Activated gamma-delta T cell (primary cell): Measurements from ENCODE around the gene BUD31.
"Not testable (repeated sequence)": the region's sequence is repeated elsewhere in the genome, so short reads cannot be mapped to it uniquely, and the experiment has no call there.

Experiments used
- DNase-seq: peaks from one replicate; lab custom pipeline; 2025; lab: John Stamatoyannopoulos, UW
- total RNA-seq, 2 donors: gene quantifications; one replicate each; lab custom pipeline; 2026; lab: John Stamatoyannopoulos, UW

Gene BUD31
- 48.7 to 61.9 reads per million in 2 donors for total RNA-seq

DNA sequence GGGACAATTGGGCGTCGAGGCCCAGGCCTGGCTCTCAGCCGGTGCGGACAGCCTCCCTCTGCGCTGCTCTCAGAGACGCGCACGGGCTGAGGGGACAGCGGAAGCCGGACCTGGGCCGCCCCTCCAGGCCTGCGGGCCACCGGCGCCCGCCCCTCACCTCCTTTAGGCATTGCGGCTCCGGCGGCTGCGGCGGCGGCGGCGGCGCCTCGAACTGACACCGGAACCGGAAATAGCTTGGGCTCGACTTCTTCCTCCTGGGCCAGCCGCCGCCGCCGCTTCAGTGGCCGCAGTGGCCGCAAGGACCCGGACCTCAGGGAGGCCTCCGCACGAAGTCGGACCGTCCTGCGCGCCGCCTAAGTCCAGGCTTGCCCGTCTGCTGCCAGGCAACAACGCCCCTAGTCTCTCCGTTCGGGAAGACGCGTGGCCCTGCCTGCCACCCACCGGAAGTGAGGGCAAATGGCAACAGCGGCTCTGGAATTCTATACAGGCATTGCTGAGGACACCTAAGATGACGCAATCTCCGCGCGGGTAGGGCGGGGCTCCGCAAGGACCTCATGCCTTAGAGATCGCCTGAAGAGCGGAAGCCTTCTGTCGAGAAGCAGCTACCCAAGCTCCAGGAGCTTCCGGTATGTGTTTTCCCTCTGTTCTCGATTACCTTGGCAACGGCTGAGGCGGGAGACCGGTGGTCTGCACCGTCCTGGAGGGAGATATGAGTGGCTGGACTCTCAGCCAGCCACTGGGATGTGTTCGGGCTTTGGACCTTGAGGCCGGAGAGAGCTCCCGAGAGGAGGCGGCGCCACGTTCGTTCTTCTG is at the start of gene BUD31, which contains the start of gene PDAP1:
BUD31 (plus strand) TSS at position 591 of the 813 bp plus-strand sequence. CDS start 2,124 bp downstream, outside the sequence.
PDAP1 (minus strand) TSS at position 219 of the 813 bp plus-strand sequence; CDS start at position 170, 49 bp downstream.
- peak; percentile 78 for DNase-seq

DNA sequence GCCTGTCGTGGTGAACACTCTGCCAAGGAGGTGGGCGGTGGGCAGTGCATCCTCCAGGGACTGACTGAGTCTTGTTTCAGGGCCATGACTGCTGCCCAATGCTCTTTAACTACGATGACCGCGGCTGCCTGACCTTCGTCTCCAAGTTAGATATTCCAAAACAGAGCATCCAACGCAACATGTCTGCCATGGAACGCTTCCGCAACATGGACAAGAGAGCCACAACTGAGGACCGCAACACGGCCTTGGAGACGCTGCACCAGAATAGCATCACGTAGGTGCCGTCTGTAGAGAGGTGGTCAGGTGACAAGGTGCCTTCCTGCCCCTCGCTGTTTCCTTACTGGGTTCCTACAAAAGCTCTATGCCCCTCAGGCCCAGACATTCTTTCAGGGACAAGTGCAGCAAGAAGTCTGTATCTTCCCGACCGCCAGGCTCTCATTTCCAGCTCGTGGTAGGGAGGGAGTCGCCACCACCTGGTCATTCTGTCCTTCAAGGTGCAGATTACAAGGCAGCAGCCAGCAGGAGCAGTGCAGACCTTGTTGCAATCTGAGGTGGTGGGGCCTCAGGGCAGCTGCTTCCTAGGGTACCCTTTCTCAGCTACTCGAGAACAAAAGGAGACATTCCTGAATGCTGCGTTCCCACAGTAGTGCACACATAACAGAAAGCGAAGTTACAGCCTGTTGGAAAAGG is 49.2 kb upstream of the BUD31 start:
- DNase-seq = no peak

DNA sequence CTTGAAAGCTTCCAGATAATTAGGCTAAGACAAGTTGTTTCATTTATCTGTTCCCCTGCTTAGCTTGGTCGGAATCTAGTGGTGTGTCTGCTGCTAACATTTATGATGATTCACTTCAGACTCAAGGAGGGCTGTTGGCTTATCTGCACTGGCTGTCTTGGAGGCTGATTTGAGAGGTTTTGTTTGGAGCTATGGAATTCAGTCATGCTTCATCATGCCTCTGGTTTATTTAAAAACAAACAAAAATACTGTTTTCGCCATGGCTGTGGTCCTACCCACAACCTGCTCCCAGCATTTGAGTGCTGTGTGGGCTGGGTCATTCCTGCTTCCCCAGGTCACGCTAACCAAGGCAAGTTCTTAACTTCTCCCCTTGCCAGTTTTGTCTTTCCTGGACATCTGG is 46.0 kb upstream of the BUD31 start:
- no peak for DNase-seq

DNA sequence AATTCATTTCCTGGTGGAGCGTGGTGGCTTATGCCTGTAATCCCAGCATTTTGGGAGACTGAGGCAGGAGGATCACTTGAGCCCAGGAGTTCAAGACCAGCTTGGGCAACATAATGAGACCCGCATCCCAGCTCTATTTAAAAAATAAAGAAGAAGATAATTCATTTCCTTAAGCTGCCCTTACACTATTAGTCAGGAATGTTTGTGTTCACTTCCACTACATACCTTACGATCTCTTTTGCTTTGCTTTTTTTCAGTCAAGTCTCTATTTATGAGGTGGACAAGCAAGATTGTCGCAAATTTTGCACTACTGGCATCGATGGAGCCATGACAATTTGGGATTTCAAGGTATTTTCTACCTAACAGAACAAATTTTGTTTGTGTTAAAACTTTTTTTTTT is 45.5 kb upstream of the BUD31 start:
- DNase-seq = no peak

DNA sequence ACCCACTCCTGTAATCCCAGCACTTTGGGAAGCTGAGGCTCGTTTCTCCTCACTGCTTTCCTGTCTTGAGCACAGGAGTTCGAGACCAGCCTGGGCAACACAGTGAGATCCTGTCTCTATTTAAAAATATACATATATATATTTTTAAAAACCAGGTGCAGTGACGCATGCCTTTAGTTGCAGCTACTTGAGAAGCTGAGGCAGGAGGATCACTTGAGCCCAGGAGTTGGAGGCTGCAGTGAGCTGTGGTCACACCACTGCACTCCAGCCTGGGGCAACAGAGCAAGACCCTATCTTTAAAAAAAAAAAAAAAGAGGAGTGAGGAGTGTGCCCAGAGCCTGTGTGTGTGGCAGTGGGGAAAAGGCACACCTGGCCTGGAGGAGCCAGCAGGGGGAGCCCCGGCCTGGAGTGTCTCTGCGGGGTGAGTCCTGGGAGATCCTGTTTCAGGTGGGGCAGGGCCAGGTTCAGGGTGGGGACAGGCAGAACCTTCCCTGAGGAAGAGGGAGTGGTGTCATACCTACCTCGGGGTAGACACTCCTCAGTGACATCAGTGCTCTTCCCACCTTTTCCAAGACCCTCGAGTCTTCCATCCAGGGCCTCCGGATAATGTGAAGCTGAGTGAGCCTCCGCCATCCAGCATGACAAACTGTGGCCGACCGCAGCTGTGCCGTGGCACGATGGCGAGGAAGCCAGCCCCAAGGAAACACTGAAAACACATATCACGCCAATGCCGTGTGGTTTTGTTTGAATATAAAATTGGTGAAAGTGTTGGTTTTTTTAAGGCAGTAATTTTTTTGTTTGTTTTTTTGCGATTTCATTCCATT is 43.2 kb upstream of the BUD31 start:
- DNase-seq = peak; percentile 34

DNA sequence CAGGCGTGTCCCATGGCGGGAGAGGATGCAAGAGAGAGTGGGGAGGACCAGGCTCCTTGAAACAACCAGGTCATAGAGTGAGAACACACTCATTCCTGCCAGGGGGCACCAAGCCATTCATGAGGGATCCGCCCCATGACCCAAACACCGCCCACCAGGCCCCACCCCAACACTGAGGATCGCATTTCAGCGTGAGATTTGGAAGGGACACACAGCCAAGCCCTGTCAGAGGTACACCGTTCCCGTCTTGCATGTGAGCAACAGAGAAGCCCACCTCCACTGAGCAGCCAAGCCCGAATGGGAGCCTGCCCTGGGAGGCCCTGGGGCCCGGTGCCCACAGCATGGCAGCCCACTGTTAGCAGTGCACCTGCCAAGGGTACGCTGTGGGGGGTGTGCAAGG is 42.1 kb upstream of the BUD31 start:
- DNase-seq = no peak

DNA sequence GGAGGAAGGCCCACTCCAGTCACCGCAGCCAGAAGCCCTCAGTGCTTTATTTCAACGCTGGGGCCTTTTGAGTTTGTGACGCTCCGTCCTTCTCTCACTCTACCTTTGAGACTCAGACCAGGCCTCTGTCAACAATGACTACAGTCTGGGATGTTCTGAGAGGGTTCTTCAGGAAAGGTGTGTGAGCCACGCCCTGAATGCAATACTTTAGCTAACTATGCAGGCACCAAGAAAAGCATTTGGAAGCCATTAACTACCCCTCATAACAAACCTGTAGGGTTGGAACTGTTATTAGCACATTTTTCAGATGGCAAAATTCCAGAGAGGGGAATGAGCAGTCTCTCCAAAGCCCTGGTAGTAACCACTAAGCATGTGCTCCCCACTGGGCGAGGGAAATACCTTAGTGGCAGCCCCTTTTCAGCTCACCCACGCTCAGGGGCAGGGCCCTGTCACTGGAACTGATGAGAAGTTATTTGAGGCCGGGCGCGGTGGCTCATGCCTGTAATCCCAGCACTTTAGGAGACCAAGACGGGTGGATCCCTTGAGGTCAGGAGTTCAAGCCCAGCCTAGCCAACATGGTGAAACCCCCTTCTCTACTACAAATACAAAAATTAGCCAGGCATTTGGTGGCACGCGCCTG is 39.9 kb upstream of the BUD31 start:
- no peak for DNase-seq

DNA sequence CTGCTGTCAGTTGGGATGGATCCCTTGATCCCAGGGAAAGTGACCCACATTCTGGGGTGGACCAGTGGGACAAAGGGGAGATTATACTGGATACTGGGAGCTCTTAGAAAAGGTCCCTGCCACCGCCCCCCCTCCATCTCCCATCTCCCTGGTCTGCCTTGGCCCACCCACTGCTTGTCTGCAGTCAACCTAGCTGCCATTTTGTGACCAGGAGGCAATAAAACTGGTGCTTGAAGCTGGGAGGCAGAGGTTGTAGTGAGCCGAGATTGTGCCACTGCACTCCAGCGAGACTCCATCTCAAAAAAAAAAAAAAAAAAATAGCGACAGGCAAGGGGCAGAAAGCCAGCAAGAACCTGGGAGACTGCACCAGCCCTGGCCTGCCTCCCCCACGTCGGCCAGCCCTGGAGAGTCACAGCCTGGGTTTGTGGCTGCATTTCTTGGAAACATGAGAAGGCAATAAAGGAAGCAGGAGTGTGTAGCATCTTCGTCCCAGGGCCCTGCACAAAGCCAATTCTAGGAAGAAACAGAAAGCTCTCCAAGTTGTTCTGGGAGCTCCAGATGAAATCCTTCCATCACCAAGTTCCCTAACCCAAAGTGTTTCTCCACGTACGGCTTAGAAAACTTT is 38.9 kb upstream of the BUD31 start:
- DNase-seq = no peak

DNA sequence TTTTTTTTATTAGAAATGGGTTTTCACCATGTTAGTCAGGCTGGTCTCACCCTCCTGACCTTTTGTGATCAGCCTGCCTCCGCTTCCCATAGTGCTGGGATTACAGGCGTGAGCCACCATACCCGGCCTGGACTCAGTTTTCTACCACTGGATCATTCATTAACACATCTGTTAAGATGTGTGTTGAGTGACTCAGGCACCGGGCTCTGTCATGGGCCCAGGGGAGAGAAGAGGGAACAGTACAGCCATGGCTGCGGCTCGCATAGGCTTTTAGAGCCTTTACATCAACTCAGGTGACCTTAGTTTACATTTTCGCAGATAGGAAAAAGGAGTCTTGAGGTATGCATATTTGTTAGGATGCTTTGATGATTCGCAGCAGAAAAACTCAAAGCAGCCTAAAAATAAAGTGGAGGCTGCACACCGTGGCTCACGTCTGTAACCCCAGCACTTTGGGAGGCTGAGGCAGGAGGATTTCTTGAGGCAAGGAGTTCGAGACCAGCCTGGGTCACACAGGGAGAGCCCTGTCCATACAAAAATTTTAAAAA is 37.3 kb upstream of the BUD31 start:
- no peak for DNase-seq

DNA sequence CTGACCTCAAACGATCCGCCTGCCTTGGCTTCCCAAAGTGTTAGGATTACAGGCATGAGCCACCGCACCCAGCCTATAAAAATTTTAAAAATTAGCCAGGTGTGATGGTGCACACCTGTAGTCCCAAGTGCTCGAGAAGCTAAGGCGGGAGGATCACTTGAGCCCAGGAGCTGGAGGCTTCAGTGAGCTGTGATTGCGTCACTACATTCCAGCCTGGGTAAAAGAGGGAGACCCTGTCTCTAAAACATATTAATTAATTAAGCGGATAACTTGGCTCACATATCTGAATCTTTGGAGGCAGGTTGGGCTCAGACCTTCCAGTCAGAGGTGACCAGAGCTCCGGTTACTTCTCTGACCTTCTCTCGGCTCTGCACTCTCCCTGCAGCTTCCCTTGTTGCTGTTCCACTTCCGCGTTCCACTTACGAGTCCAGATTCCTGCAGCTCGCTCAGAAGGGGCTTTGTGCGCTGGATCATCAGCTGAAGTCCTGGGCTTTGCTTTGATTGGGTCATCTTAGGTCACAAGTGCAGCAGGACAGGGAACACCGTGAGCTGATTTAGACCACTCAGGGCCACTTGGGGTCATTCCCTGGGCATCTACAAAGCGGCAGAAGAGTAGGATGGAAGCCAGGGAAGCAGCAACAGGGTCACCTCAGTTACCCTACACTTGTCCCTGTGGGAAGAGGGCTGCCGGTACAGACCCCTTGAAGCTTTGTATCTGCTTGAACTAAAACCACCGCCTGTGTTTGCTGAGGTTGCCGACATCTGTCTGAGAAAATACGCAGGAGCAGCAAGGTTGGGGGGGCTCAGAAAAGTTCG is 36.3 kb upstream of the BUD31 start:
- DNase-seq = no peak

DNA sequence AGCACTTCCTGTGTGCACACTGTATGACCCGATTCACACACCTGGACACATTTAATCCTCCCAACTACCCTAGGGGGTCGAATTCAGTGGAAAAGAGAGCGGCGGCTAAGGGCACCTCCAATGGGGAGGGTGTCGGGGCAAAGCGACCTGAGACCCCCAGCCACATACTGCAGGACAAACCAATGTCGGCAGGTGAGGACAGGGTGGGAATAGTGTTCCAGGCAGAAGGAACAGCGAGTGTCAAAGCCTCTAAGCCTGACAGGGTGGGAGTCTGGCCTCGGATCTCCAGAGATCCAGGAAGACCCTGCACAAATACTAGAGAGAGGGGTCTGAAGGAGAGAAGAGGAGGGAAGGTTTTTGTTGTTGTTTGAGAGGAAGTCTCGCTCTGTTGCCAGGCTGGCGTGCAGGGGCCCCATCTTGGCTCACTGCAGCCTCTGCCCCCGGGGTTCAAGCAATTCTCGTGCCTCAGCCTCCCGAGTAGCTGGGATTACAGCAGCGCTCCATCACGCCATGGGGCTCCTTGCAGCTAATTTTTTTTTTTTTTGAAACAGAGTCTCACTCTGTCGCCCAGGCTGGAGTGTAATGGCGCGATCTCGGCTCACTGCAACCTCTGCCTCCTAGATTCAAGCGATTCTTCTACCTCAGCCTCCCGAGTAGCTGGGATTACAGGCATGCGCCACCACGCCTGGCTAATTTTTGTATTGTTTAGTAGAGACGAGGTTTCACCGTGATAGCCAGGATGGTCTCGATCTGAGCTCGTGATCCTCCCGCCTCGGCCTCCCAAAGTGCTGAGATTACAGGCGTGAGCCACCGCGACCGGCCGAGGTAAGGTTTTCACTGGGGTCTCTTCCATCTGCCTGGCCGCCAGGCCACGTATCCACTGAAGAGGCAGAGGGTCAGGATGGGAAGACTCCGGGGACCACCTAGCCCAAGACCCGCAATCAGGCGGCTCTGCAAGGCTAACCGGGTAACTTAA is 35.4 kb upstream of the BUD31 start:
- no peak for DNase-seq

DNA sequence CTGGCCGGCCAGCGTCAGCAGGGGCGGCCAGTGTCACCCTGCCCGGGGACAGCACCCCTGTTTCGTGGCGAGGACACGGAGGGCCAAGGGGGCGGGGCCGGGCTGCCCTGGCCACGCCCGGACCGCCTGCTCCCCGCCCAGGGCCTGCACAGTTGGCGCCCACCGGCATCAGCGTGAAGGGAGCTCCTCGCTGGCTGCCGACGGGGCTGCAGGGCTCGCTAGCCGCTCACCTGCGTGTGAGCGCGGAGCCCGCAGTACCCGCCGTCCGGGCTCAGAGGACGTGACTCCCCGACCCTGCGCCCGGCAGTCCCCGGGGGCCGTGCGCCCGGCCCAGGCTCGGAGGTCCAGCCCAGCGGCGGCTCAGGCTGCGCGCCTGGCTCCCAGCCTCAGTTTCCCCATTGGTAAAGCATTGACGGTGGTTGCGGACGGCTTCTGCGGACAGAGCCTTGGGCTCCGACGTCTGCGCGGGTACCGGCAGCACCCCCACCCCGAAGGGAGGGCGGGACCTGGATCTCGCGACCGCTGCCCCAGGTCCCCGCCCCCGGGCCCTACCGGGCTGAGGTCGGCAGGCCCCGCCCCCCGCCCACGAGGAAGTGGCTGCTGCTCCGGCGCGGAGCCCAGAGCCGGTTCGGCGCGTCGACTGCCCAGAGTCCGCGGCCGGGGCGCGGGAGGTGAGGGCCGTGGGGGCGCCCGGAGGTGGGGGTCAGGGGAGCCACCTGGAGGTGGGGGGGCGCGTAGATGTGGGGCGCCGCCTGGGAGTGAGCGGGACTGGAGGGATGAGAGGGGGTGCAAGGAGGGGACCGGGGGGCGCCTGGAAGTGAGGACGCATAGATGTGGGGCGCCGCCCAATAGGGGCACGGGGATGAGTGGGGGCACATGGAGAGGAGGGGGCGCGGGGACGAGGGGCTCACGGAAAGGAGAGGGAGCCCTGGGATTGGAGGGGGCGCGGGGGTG is 34.4 kb upstream of the BUD31 start, which contains the start of gene ARPC1B:
ARPC1B (plus strand) TSS at position 620 of the 954 bp plus-strand sequence. CDS start 10,985 bp downstream, outside the sequence.
- peak; percentile 79 for DNase-seq

DNA sequence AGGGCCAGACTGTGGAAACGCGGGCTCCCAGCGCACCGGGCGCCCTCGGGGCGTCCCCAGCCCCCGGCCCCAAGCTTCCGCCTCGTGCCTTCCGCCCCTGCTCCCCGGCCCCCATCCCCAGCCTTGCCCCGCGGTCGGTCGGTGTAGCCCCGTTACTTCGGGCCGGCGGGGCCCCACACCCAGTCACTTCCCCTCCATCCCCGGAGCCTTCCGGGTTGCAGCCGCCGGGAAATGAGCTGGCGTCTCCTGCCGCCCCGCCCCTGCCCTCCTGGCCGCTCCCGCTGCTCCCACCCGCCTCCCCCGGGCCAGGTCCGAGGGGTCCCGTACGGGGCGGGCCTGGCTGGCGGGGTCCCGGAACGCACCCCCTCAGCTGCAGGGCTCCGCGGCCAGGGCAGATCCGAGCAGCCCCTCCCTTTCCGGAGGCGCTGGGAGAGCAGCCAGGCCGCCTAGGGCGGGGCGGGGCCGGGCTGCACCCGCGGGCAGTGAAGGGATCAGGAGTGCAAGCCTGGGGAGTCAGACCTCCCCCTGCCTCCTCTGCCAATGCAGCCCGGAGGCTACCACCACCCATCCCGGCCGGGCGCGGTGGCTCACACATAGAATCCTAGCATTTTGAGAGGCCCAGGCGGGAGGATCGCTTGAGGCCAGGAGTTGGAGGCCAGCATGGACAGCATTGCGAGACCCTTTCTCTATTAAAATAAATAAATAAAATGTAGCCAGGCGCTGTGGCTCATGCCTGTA is 33.5 kb upstream of the BUD31 start:
- DNase-seq = peak; percentile 51

DNA sequence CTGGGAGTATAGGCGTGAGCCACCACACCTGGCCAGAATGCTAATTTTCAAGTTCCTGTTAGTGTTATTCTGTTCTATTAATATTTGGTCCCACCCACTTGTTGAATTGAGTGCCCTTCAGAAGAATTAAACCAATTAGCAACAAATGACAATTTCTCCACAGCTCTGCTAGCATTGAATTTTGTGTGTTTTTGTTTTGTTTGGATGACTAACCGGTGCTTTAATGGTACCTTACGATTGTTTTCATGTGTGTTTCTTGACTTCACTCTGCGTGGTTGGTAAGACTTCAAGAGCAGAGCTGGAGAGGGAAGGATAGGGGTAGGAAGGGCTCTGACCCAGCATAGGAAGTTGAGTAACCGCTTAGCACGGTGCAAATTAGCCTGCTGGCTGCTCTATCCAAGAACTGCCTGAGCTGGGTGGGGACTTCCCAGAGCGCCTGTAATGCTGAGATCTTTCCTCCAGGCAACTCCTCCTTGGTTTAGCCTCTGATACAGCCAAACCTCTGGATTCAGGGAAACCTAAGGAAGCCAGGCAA is 29.7 kb upstream of the BUD31 start:
- DNase-seq = no peak

DNA sequence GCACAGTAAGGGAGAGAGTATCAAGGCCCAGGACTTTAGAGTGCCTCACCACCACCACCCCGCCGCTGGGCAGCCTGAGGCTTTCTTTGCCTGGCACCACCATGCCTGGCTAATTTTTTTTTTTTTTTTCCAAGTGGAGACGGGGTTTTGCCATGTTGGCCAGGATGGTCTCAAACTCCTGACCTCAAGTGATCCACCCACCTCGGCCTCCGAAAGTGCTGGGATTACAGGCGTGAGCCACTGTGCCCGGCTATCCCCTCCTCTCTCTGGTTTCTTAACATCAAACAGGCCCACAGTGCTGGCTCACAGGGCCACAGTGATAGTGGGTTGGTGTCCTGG is 29.1 kb upstream of the BUD31 start:
- not testable (repeated sequence) for DNase-seq

DNA sequence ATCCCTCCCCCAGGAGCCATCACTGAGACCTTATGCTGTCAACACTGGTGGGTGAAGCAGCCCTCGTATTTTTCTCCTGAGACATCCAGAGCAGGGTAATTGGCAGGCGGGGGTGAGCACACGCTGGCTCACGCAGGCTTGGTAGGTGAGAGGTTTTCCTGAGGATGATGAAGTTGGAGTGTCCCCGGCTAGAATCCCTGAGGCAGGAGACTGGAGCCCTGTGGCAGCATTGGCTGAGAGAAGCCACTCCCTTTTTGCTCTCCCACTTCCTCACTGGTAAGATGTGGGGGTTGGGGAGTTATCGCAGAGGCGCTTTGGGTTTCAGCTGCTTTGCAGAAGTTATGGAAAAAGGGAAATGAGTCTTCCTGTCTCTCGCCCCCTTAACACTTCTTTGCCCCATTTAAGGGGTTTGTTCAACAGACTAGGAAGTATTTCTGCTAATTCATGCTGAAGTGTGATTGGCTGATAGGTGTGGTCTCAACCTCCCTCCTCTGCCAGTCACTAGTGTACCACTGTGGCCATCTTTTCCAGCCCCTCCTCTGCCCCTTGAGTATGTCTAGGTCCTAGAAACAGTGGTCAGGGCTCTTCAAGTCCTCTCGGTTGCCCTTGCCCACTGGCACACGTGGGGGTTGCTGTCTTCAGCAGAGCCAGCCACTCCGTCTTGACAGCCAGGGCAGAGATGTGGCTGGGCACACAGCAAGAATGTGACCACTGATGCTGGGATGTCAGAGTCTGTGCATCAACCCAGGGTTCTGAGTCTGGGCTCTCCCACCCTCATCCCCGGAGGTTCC is 28.5 kb upstream of the BUD31 start:
- DNase-seq = no peak
